IMR-90 (cell line): Measurements from ENCODE around the gene PPFIA2.

ENCODE experiments used
- BHLHE40 ChIP-seq: fragments of 150-350 bp; IDR thresholded peaks from 2 replicates; pipeline ENCODE4 v1.6.1; 2016; ENCODE audit warnings: mild to moderate bottlenecking, low read depth, low read length
- ELK1 ChIP-seq: fragments of 150-350 bp; IDR thresholded peaks from 2 replicates; pipeline ENCODE4 v1.6.1; 2016; ENCODE audit warnings: low read depth, mild to moderate bottlenecking, low read length, moderate library complexity, borderline replicate concordance
- FOS ChIP-seq: fragments of 150-350 bp; IDR thresholded peaks from 2 replicates; pipeline ENCODE4 v1.6.1; 2016; ENCODE audit warnings: low read depth, low read length
- MAFK ChIP-seq: IDR thresholded peaks from 2 replicates; pipeline ENCODE4 v1.6.1; 2012; ENCODE audit warnings: low read depth, low read length, improper control_type of control experiment
- MXI1 ChIP-seq: IDR thresholded peaks from 2 replicates; pipeline ENCODE4 v1.6.1; 2012; ENCODE audit warnings: low read depth, mild to moderate bottlenecking, low read length, moderate library complexity, borderline replicate concordance
- POLR2A ChIP-seq: IDR thresholded peaks from 2 replicates; pipeline ENCODE4 v1.6.1; 2012; ENCODE audit warnings: mild to moderate bottlenecking, low read depth, low read length
- RAD21 ChIP-seq: IDR thresholded peaks from 2 replicates; pipeline ENCODE4 v1.6.1; 2012; ENCODE audit warnings: low read length, improper control_type of control experiment
- RCOR1 ChIP-seq: IDR thresholded peaks from 2 replicates; pipeline ENCODE4 v1.6.1; 2012; ENCODE audit warnings: mild to moderate bottlenecking, low read length, improper control_type of control experiment; ENCODE audit not compliant: insufficient replicate concordance
- RFX5 ChIP-seq: IDR thresholded peaks from 2 replicates; pipeline ENCODE4 v1.8.0; 2012; ENCODE audit warnings: low read depth, mild to moderate bottlenecking, low read length, moderate library complexity
- SMC3 ChIP-seq: fragments of 150-350 bp; IDR thresholded peaks from 2 replicates; pipeline ENCODE4 v1.6.1; 2016; ENCODE audit warnings: low read depth, mild to moderate bottlenecking, antibody characterized with exemption, low read length, moderate library complexity
- USF2 ChIP-seq: fragments of 150-350 bp; IDR thresholded peaks from 2 replicates; pipeline ENCODE4 v1.6.1; 2017; ENCODE audit warnings: mild to moderate bottlenecking, antibody characterized with exemption, low read length, low read depth
- TF ChIP-seq, protein P1 (sequence below): conservative IDR thresholded peaks from 2 replicates; pipeline ENCODE4 v1.5.1; 2012; ENCODE audit warnings: mild to moderate bottlenecking, low read depth, low read length, improper control_type of control experiment

DNA sequence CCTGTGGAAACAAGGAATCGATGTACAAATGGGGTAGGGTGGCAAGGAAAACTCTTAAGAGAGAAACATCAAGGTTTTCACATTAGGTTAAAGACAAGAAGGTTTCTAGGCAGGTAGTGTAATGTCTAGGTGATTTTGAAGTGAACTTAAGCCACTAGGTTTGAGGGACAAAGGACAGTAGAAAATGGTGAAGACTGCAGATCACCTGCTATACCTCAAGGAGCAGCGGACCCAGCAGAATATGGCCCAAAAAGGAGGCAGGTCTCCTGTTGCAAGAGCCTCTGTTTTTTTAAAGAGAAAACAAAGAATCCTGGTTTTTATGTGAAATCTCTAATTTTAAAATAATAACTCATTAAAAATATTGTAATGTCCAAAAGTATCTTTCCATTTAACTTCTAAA lies 503.2 kb downstream of the PPFIA2 start:
- TF ChIP-seq POLR2A, result no peak
- no peak for TF ChIP-seq USF2
- TF ChIP-seq ELK1, result no peak
- TF ChIP-seq, protein P1, sequence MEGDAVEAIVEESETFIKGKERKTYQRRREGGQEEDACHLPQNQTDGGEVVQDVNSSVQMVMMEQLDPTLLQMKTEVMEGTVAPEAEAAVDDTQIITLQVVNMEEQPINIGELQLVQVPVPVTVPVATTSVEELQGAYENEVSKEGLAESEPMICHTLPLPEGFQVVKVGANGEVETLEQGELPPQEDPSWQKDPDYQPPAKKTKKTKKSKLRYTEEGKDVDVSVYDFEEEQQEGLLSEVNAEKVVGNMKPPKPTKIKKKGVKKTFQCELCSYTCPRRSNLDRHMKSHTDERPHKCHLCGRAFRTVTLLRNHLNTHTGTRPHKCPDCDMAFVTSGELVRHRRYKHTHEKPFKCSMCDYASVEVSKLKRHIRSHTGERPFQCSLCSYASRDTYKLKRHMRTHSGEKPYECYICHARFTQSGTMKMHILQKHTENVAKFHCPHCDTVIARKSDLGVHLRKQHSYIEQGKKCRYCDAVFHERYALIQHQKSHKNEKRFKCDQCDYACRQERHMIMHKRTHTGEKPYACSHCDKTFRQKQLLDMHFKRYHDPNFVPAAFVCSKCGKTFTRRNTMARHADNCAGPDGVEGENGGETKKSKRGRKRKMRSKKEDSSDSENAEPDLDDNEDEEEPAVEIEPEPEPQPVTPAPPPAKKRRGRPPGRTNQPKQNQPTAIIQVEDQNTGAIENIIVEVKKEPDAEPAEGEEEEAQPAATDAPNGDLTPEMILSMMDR, result no peak
- no peak for TF ChIP-seq RAD21
- no peak for TF ChIP-seq MAFK
- TF ChIP-seq MXI1, result no peak
- no peak for TF ChIP-seq BHLHE40
- no peak for TF ChIP-seq RCOR1
- TF ChIP-seq RFX5, result no peak
- no peak for TF ChIP-seq FOS
- TF ChIP-seq SMC3, result no peak
